H9 (cell line): ENCODE data around the gene MT1M. TPM values are rescaled to one million over a fixed set of nuclear protein-coding genes. Genes with fewer than 3 reads are reported as not detected.

ENCODE experiments used
- DNase-seq: peaks from one replicate; pipeline ENCODE4 v3.0.0-alpha.2; 2017
- H2AFZ ChIP-seq: one replicate; pipeline ENCODE4 v1.6.1; 2013; ENCODE audit warnings: mild to moderate bottlenecking, low read length, control low read depth, moderate library complexity
- H2AK5ac ChIP-seq: 2 replicates; pipeline ENCODE4 v1.6.1; 2013; ENCODE audit warnings: low read length, control low read depth, mixed read lengths; ENCODE audit not compliant: insufficient read length
- H2BK120ac ChIP-seq: one replicate; pipeline ENCODE4 v1.6.1; 2013; ENCODE audit warnings: low read depth, mild to moderate bottlenecking, low read length, control low read depth, inconsistent platforms; ENCODE audit not compliant: poor library complexity, severe bottlenecking
- H2BK12ac ChIP-seq: 2 replicates; pipeline ENCODE4 v1.6.1; 2013; ENCODE audit warnings: low read length, control low read depth, mixed read lengths, low read depth; ENCODE audit not compliant: insufficient read length
- H2BK15ac ChIP-seq: 2 replicates; pipeline ENCODE4 v1.6.1; 2013; ENCODE audit warnings: low read depth, low read length, control low read depth
- H2BK20ac ChIP-seq: one replicate; pipeline ENCODE4 v1.6.1; 2013; ENCODE audit warnings: low read depth, mild to moderate bottlenecking, low read length, control low read depth, inconsistent platforms; ENCODE audit not compliant: poor library complexity, severe bottlenecking
- H2BK5ac ChIP-seq: 2 replicates; pipeline ENCODE4 v1.6.1; 2013; ENCODE audit warnings: low read length, control low read depth, mixed read lengths; ENCODE audit not compliant: insufficient read length
- H3K14ac ChIP-seq: 2 replicates; pipeline ENCODE4 v1.6.1; 2013; ENCODE audit warnings: low read length, control low read depth; ENCODE audit not compliant: insufficient read depth
- H3K18ac ChIP-seq: 2 replicates; pipeline ENCODE4 v1.6.1; 2013; ENCODE audit warnings: low read depth, mild to moderate bottlenecking, mixed read lengths, low read length, control low read depth; ENCODE audit not compliant: insufficient read length
- H3K23ac ChIP-seq: 2 replicates; pipeline ENCODE4 v1.6.1; 2013; ENCODE audit warnings: low read length, control low read depth, mixed read lengths, low read depth; ENCODE audit not compliant: insufficient read length
- H3K23me2 ChIP-seq: 2 replicates; pipeline ENCODE4 v1.6.1; 2013; ENCODE audit warnings: low read depth, mild to moderate bottlenecking, mixed read lengths, low read length, control low read depth; ENCODE audit not compliant: insufficient read length, poor library complexity, severe bottlenecking
- H3K27ac ChIP-seq: 2 replicates; pipeline ENCODE4 v1.5.1; 2013; ENCODE audit warnings: low read length, control low read depth, mixed read lengths, low read depth; ENCODE audit not compliant: insufficient read length
- H3K27me3 ChIP-seq: 2 replicates; pipeline ENCODE4 v1.6.1; 2013; ENCODE audit warnings: low read length, control low read depth, inconsistent platforms; ENCODE audit not compliant: insufficient read depth
- H3K4ac ChIP-seq: 2 replicates; pipeline ENCODE4 v1.6.1; 2013; ENCODE audit warnings: low read depth, mild to moderate bottlenecking, control low read depth, inconsistent platforms, low read length, moderate library complexity
- H3K4me1 ChIP-seq: 2 replicates; pipeline ENCODE4 v1.6.1; 2013; ENCODE audit warnings: low read length, control low read depth, inconsistent platforms; ENCODE audit not compliant: insufficient read depth
- H3K4me2 ChIP-seq: 2 replicates; pipeline ENCODE4 v1.6.1; 2013; ENCODE audit warnings: low read length, control low read depth, mixed read lengths; ENCODE audit not compliant: insufficient read length, insufficient read depth
- H3K56ac ChIP-seq: 2 replicates; pipeline ENCODE4 v1.6.1; 2013; ENCODE audit warnings: low read depth, mild to moderate bottlenecking, mixed read lengths, low read length, control low read depth; ENCODE audit not compliant: insufficient read length
- H3K79me1 ChIP-seq: 2 replicates; pipeline ENCODE4 v1.6.1; 2013; ENCODE audit warnings: low read depth, mild to moderate bottlenecking, moderate library complexity, low read length, control low read depth, inconsistent platforms; ENCODE audit not compliant: insufficient read depth, poor library complexity, severe bottlenecking
- H3K79me2 ChIP-seq: 2 replicates; pipeline ENCODE4 v1.6.1; 2013; ENCODE audit warnings: low read length, control low read depth, inconsistent platforms; ENCODE audit not compliant: insufficient read depth
- H3K9ac ChIP-seq: 2 replicates; pipeline ENCODE4 v1.6.1; 2013; ENCODE audit warnings: low read length, control low read depth, mixed read lengths; ENCODE audit not compliant: insufficient read length; ENCODE audit errors: extremely low read depth
- H3K9me3 ChIP-seq: one replicate; pipeline ENCODE4 v1.6.1; 2013; ENCODE audit warnings: low read depth, low read length, inconsistent platforms; ENCODE audit not compliant: control insufficient read depth
- H3T11ph ChIP-seq: one replicate; pipeline ENCODE4 v1.6.1; 2013; ENCODE audit warnings: mild to moderate bottlenecking, low read length, control low read depth, inconsistent platforms
- H4K20me1 ChIP-seq: one replicate; pipeline ENCODE4 v1.6.1; 2013; ENCODE audit not compliant: control insufficient read depth, insufficient read length, insufficient read depth
- H4K5ac ChIP-seq: 2 replicates; pipeline ENCODE4 v1.6.1; 2013; ENCODE audit warnings: low read depth, mild to moderate bottlenecking, mixed read lengths, low read length, control low read depth; ENCODE audit not compliant: insufficient read length
- H4K8ac ChIP-seq: replicated peaks from 2 replicates; pipeline ENCODE4 v1.6.1; 2013; ENCODE audit warnings: low read length, control low read depth, mixed read lengths, low read depth; ENCODE audit not compliant: insufficient read length
- H4K91ac ChIP-seq: 2 replicates; pipeline ENCODE4 v1.6.1; 2013; ENCODE audit warnings: low read depth, mild to moderate bottlenecking, moderate library complexity, mixed read lengths, low read length, control low read depth; ENCODE audit not compliant: insufficient read length
- H3K27ac Mint-ChIP-seq, 3 experiments: 2 replicates in 2 of 3; 3 replicates in 1 of 3; pipeline ENCODE4 v1.8.0; 2020 to 2021; ENCODE audit warnings: mixed read lengths in 3 of 3, mild to moderate bottlenecking in 1 of 3, moderate library complexity in 1 of 3
- H3K27me3 Mint-ChIP-seq: 2 replicates; pipeline ENCODE4 v1.8.0; 2021; ENCODE audit warnings: low read depth, mild to moderate bottlenecking, moderate library complexity, mixed read lengths
- H3K36me3 Mint-ChIP-seq, 3 experiments: 2 replicates in 2 of 3; 3 replicates in 1 of 3; pipeline ENCODE4 v1.8.0; 2020 to 2021; ENCODE audit warnings: low read depth in 3 of 3, mixed read lengths in 3 of 3; ENCODE audit not compliant: insufficient read depth in 1 of 3
- H3K4me1 Mint-ChIP-seq, 2 experiments: 2 replicates each; pipeline ENCODE4 v1.8.0; 2020; ENCODE audit warnings: mixed read lengths in 2 of 2
- H3K4me3 Mint-ChIP-seq, 2 experiments: 2 replicates in 1 of 2; 3 replicates in 1 of 2; pipeline ENCODE4 v1.8.0; 2020 to 2021; ENCODE audit warnings: mild to moderate bottlenecking in 2 of 2, mixed read lengths in 2 of 2, moderate library complexity in 1 of 2
- H3K9me3 Mint-ChIP-seq, 2 experiments: 2 replicates in 1 of 2; 3 replicates in 1 of 2; pipeline ENCODE4 v1.8.0; 2020; ENCODE audit warnings: mild to moderate bottlenecking in 2 of 2, mixed read lengths in 2 of 2, moderate library complexity in 1 of 2
- WGBS: extraction: QIAGEN DNeasy Blood & Tissue Kit; methylation state at CpG from one replicate; pipeline ENCODE4 v1.1.7; 2013; ENCODE audit warnings: missing lambda C conversion rate, low lambda C conversion rate, mixed read lengths; ENCODE audit not compliant: insufficient read length; ENCODE audit errors: extremely low coverage; 5-methylcytosine and 5-hydroxymethylcytosine counted together
- total RNA-seq: library from RNA; stranded (reverse); gene quantifications from 2 replicates; pipeline ENCODE4 v1.2.1, GENCODE V29; 2021
- TF ChIP-seq, protein P1 (sequence below): fragments of 200-600 bp; sonication (generic); conservative IDR thresholded peaks from 3 replicates; pipeline ENCODE4 v1.8.0; 2021; ENCODE audit warnings: antibody characterized with exemption, mild to moderate bottlenecking

Gene MT1M
- total RNA-seq, 1 experiment from 2014 or later, result 1.4 TPM

DNA sequence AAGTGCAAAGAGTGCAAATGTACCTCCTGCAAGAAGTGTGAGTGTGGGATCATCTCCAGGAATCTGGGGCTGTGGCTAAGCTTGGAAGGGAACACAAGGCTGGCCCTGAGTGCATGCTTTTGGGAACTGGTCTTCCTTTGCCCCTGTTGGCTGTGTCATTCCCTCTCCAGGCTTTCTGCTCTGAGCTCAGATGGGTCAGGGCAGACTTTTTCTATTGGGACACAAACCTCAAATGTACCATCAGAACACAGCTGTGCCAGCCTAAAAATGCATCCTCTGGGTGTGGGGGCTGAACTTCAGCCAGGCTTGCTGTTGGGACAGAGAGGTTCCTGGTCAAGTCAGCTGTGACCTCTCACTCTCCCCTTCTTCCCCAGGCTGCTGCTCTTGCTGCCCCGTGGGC lies 20.1 kb downstream of the MT1M start:
- no peak overlapping the region for H3K23ac ChIP-seq
- no peaks in the 10 kb centered on the region for H3K9me3 ChIP-seq
- H3K18ac ChIP-seq, result no peak overlapping the region
- H3K27ac ChIP-seq, result no peak overlapping the region
- no peak for DNase-seq
- peaks cover 3% of the 10 kb centered on the region; the same call in 1 of the 2 replicates for H3K27me3 ChIP-seq
- H3K4me1 Mint-ChIP-seq, result peaks cover 6 to 12% of the 10 kb centered on the region in 2 experiments
- H3K79me1 ChIP-seq, result no peaks in the 10 kb centered on the region
- H3K4me2 ChIP-seq, result no peak overlapping the region
- H2BK20ac ChIP-seq, result no peak overlapping the region
- no peaks in the 10 kb centered on the region for H3K23me2 ChIP-seq
- H3K9ac ChIP-seq, result no peak overlapping the region
- H3K79me2 ChIP-seq, result no peaks in the 10 kb centered on the region
- no peak overlapping the region for H3K4me3 Mint-ChIP-seq
- TF ChIP-seq, protein P1, sequence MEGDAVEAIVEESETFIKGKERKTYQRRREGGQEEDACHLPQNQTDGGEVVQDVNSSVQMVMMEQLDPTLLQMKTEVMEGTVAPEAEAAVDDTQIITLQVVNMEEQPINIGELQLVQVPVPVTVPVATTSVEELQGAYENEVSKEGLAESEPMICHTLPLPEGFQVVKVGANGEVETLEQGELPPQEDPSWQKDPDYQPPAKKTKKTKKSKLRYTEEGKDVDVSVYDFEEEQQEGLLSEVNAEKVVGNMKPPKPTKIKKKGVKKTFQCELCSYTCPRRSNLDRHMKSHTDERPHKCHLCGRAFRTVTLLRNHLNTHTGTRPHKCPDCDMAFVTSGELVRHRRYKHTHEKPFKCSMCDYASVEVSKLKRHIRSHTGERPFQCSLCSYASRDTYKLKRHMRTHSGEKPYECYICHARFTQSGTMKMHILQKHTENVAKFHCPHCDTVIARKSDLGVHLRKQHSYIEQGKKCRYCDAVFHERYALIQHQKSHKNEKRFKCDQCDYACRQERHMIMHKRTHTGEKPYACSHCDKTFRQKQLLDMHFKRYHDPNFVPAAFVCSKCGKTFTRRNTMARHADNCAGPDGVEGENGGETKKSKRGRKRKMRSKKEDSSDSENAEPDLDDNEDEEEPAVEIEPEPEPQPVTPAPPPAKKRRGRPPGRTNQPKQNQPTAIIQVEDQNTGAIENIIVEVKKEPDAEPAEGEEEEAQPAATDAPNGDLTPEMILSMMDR, result no peak
- H3T11ph ChIP-seq, result no peak overlapping the region
- H4K5ac ChIP-seq, result no peak overlapping the region
- H3K27ac Mint-ChIP-seq, result no peak overlapping the region
- H2BK15ac ChIP-seq, result no peak overlapping the region
- no CpG with 5 or more reads among the region's 1 CpG for WGBS
- H3K4me1 ChIP-seq, result no peaks in the 10 kb centered on the region
- H3K14ac ChIP-seq, result no peak overlapping the region
- H2BK120ac ChIP-seq, result no peak overlapping the region
- H3K9me3 Mint-ChIP-seq, result no peaks in the 10 kb centered on the region
- H3K27me3 Mint-ChIP-seq, result peaks cover 75% of the 10 kb centered on the region
- H3K56ac ChIP-seq, result no peak overlapping the region
- H3K4ac ChIP-seq, result no peak overlapping the region
- H2AK5ac ChIP-seq, result no peak overlapping the region
- no peaks in the 10 kb centered on the region for H4K20me1 ChIP-seq
- no peak overlapping the region for H4K91ac ChIP-seq
- no peak overlapping the region for H4K8ac ChIP-seq
- H2BK12ac ChIP-seq, result no peak overlapping the region
- no peak overlapping the region for H2AFZ ChIP-seq
- no peaks in the 10 kb centered on the region for H3K36me3 Mint-ChIP-seq
- H2BK5ac ChIP-seq, result no peak overlapping the region
